Limb (tissue), 2 donors: ENCODE results near the gene DCDC2.
A peak's percentile ranks its signal among the peaks of the same experiment; 100 is the strongest.
"Not testable (repeated sequence)": the region's sequence is repeated elsewhere in the genome, so short reads cannot be mapped to it uniquely, and the experiment has no call there.

Experiments
- DNase-seq, 2 donors: peaks; one replicate each; pipeline ENCODE4 v3.0.0-alpha.2; 2016; ENCODE audit errors: extremely low spot score in 2 of 2

The DCDC2 gene

GRCh38 chr6:24148154-24148570, 209.7 kb downstream of the DCDC2 start:
- DNase-seq: no peak

DNA sequence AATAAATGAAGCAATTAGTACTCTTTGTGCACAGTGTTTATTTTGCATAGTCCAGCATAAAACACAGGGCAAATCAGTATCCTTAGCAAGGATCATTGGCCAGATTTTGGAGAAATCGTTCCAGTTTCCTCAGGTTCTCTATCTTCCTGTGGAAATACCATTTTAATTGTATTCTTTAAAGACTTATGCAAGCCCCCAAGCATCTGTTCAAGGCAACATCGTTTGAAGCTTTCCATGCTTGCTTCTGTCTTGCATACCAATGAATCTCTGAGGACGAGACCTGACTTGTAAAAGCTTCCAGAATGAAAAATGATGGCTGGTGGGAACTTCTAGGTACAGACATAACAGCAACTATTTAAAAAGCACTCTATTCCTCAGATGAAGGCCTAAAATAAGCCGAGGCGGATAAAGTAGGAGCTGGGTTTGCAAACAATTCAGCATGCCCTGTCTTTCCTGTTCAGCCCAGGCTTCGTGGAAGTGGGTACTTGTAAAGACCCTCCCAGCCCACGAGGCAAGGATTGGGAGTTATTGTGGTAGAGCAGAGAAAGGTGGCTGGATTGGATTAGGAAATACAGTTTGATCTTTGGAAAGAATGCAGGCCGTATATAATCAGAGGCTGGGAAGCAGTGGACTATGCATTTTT, 210.2 kb downstream of the DCDC2 start:
- no peak for DNase-seq

GRCh38 chr6:24146871-24147270, 211.0 kb downstream of the DCDC2 start:
- no peak for DNase-seq

DNA sequence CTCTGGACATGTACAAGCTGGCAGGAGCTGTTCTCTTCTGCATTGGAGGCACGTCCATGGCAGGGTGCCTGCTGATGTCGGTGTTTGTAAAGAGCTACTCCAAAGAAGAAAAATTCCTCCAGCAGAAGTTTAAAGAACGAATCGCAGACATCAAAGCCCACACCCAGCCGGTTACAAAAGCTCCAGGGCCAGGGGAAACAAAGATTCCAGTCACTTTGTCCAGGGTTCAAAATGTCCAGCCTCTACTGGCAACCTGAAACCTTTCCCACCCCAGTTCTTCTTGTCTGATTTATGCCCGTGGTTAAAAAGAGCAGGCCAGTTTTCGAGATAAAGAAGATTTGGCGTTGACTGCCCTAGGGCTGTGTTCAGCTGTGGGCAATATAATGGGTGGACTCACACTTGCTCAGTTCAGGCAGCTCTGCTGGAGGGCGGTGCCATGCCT, 212.1 kb downstream of the DCDC2 start:
- DNase-seq: no peak

DNA sequence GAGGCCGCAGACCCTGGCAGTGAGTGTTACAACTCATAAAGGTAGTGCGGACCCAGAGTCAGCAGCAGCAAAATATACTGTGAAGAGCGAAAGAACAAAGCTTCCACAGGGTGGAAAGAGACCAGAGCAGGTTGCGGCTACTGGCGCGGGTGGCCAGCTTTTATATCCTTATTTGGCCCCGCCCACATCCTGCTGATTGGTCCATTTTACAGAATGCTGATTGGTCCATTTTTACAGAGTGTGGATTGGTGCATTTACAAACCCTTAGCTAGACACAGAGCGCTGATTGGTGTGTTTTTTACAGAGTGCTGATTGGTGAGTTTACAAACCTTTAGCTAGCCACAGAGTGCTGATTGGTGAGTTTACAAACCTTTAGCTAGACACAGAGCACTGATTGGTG, 215.1 kb downstream of the DCDC2 start:
- DNase-seq: not testable (repeated sequence)

DNA sequence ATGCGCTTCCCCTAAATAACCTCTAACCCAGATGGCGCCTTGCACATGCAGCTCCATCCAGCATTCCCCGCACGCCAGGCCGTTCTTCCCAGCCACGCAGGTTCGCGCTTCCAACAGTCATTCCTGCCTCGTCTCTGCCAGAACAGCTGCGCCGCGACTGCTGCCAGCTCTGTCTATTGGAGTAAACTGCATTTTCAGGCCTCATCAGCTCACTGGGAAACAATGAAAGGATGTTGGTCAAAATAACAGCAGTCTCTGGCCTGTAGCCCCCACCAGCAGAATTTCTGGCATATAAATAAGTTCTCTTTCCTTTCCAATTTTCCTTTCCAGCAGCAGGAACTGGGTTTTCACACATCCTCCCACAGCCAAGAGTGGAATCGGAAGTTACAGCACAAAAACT, 217.3 kb downstream of the DCDC2 start:
- peak; percentile 38 to 56 for DNase-seq

DNA sequence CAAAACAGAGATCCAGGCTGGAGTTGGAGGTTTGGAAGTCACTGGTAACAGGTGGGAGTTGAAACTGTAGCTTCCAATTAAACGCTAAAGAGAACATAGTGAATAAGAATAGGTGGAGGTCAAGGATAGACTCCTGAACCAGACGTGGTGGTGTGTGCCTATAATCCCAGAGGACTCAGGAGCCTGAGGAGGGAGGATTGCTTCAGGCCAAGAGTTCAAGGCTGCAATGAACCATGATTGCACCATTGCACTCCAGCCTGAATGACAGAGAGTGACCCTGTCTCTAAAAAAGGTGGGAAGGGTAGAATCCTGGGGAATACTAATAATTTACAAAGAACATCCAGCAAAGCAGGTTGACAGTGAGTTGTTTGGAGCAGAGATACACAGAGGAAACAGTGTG, 218.2 kb downstream of the DCDC2 start:
- DNase-seq: no peak

- DNase-seq: no peak
These were observed 218.8 kb downstream of the DCDC2 start for GRCh38 chr6:24139080-24139479.

DNA sequence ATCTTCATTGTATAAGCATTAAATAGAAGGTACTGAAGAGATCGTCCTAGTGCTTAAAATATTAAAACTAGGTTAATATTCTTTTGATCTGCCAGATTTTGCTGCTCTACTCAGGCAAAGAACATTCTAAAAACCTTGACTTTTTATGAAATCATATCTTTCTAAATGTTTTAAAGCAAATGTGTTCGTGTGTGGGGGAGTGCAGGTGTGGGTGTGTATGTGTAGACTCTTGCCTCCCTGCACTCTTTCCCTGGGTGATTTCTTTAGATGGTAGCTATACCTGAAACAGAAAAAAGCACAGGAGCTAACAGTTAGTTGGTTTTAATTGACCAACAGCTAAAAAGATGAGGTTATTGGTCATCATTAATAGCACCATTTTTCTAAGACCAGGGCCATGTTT, 226.1 kb downstream of the DCDC2 start:
- no peak for DNase-seq

- DNase-seq: no peak
These were observed 230.5 kb downstream of the DCDC2 start for GRCh38 chr6:24127316-24127715.

DNA sequence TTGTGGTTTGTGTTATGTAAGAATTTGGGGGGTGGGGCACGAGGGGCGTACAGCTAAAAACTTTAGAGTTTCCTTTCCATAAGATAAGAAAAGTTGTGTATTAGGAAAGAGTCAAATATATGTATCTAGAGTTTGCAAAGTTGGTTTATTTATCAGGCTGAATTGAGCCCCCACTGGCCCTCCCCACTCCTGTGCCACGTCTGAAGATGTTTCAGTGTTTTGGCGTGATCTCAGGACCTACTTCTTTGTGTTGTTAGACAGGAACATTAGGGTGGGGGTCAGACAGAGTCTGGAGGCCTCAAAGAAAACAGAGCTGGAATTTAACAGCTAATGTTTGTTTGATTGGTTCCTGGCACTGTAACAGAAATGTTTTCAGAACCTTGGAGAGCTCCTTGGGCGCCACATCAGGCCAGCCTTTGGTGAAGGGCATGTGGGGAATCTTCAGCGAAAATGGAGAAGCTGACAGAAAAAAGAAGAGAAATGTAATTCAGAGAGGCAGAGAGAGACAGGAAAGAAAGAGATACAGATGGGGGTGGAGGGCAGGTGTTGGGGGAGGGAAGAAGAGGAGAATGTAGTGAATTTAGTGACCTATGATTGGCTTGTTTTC, 231.2 kb downstream of the DCDC2 start:
- peak; percentile 75 to 81 for DNase-seq

DNA sequence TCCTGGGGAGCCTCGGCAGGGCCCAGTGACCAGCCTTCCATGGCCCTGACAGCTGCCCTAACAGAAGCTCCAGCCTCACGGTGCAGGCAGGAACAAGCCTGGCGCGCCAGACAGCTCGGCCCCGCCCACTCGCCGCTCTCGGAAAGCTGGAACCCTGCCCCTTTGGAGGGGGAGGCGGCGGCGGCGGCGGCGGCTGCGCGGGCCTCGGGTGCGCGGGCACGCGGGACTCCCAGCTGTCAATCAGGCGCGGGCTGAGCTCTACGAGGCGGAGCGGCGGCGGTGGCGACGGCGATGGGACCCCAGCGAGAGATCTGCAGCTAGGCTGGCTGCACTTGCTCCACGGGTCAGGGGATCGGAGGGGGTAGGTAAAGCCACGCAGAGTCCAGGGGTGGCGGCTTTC, 231.9 kb downstream of the DCDC2 start, which contains the start of gene NRSN1:
TSS of gene NRSN1 (plus strand) at position 236 of the 400 bp plus-strand sequence. CDS start 8,113 bp downstream, outside the sequence.
- peak; percentile 4 to 81 for DNase-seq

DNA sequence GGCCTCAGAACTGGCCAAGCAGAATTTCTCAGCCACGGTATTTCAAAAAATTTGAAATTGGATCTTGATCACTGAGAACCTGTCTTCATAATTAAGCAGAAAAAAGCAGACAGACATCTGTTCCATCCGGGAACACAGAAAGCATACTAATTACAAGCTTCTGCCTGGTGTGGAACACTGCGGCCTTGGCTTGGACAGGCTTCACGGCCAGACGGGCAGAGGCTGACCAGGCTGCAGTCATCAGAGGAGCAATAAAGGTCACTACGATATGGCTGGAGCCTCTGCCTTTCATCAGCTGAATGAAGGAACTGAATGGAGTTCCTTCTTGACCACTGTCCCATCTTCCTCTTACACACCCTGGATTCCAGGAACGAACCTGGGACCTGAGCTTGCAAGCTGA, 235.7 kb downstream of the DCDC2 start:
- DNase-seq: no peak
